Measurements from ENCODE around the gene IL12RB2. TPM values are rescaled to one million over a fixed set of nuclear protein-coding genes. Genes with fewer than 3 reads are reported as not detected.

IL12RB2 gene
- total RNA-seq, 1 experiment from 2014 or later = not detected

DNA sequence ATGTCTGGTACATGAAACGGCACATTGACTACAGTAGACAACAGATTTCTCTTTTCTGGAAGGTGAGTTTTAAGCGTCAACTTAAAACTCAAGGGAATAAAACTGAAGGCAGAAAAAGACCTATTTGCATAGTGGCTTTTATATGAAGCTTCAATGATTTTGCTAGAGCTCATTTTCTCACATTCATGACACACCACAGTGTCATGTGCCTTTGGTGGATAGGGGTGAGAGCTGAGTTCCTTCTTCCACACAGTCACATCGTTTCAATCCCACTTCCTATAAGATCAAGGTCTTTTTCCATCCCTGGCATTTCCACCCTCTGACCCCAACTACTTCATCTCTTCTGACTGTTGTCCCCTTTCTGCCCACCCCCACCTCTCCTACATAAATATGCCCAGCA is 31.0 kb downstream of the IL12RB2 start:
- Histone ChIP-seq H3K4me2 (ENCODE audit: low read length) (no peak overlapping the region), H3K27ac (ENCODE audit: low read length) (no peak overlapping the region), H3K4me1 (ENCODE audit: insufficient read depth, low read length) (peaks cover 13% of the 10 kb centered on the region), H3K4me3 (ENCODE audit: low read length) (no peak overlapping the region), H3K36me3 (ENCODE audit: low read depth, low read length) (no peaks in the 10 kb centered on the region), H2AFZ (ENCODE audit: low read length) (no peak overlapping the region), H4K20me1 (ENCODE audit: low read length) (no peaks in the 10 kb centered on the region), H3K9me2 (replicated peaks; ENCODE audit: low read length) (no peaks in the 10 kb centered on the region), H3K9ac (ENCODE audit: low read length) (no peak overlapping the region), H3F3A (ENCODE audit: low read length, unreplicated experiment) (no peaks in the 10 kb centered on the region), H3K79me2 (ENCODE audit: low read length) (no peaks in the 10 kb centered on the region), H3K27me3 (ENCODE audit: low read length) (no peaks in the 10 kb centered on the region), H3K9me3 (ENCODE audit: low read length) (no peaks in the 10 kb centered on the region)
- ATAC-seq (no peak), DNase-seq (no peak)
- no TSS peak for BruUV-seq (replicated peaks)
- ChIA-PET POLR2A (ENCODE audit: unreplicated experiment) (no interaction called here), CTCF (no interaction called here)
- intact Hi-C loops (cut with micrococcal nuclease) = loop anchor here (10.0 kb wide), 1 partner anchor 194 kb away; no protein-coding TSS in a partner anchor
- TF ChIP-seq CTCF (conservative IDR thresholded peaks at IDR 0.05; ENCODE audit: low read depth, low read length) (no peak), EZH2 (IDR thresholded peaks at IDR 0.05; ENCODE audit: low read length, unreplicated experiment) (no peak), EZH2phosphoT487 (IDR thresholded peaks at IDR 0.05; ENCODE audit: borderline replicate concordance, low read length) (no peak)

- Histone ChIP-seq H3K79me2 (ENCODE audit: low read length) (no peaks in the 10 kb centered on the region), H3K27ac (ENCODE audit: low read length) (peak overlapping the region; percentile 51), H3K9me2 (replicated peaks; ENCODE audit: low read length) (no peaks in the 10 kb centered on the region), H3K4me1 (ENCODE audit: insufficient read depth, low read length) (peaks cover 13% of the 10 kb centered on the region), H2AFZ (ENCODE audit: low read length) (0 out of 2 replicates have a peak overlapping the region, but pooled peaks have one; percentile 33), H3K4me3 (ENCODE audit: low read length) (no peak overlapping the region; the same call in 1 of the 2 replicates), H3F3A (ENCODE audit: low read length, unreplicated experiment) (no peaks in the 10 kb centered on the region), H3K4me2 (ENCODE audit: low read length) (peak overlapping the region; percentile 62), H3K27me3 (ENCODE audit: low read length) (no peaks in the 10 kb centered on the region), H3K36me3 (ENCODE audit: low read depth, low read length) (no peaks in the 10 kb centered on the region), H3K9me3 (ENCODE audit: low read length) (no peaks in the 10 kb centered on the region), H3K9ac (ENCODE audit: low read length) (no peak overlapping the region), H4K20me1 (ENCODE audit: low read length) (no peaks in the 10 kb centered on the region)
- POLR2A ChIA-PET (ENCODE audit: unreplicated experiment) = interaction anchor here (0.5 kb wide), 1 partner anchor 31 kb away, joined by 6 read pairs; no protein-coding TSS in a partner anchor
- peak; percentile 76 for DNase-seq
- no TSS peak for BruUV-seq (replicated peaks)
- ATAC-seq = peak; percentile 98
- intact Hi-C loops (cut with micrococcal nuclease) = loop anchor here (10.0 kb wide), 1 partner anchor 195 kb away; no protein-coding TSS in a partner anchor
- no peak for TF ChIP-seq EZH2 (IDR thresholded peaks at IDR 0.05; ENCODE audit: low read length, unreplicated experiment)
- no peak for TF ChIP-seq CTCF (conservative IDR thresholded peaks at IDR 0.05; ENCODE audit: low read depth, low read length)
- no peak for TF ChIP-seq EZH2phosphoT487 (IDR thresholded peaks at IDR 0.05; ENCODE audit: borderline replicate concordance, low read length)
- CTCF ChIA-PET = interaction anchor here (1.0 kb wide), 1 partner anchor 106 kb away, joined by 4 read pairs; no protein-coding TSS in a partner anchor
These were observed 32.1 kb downstream of the IL12RB2 start for GRCh38 chr1:67339623-67340343.
